IPS DF 19.7 (cell line): ENCODE data around the gene MYL4.
"Not testable (repeated sequence)": the region's sequence is repeated elsewhere in the genome, so short reads cannot be mapped to it uniquely, and the experiment has no call there.

Experiments used
- DNase-seq: peaks from one replicate; pipeline ENCODE4 v3.0.0-alpha.2; 2013; ENCODE audit warnings: low read depth, low spot score

The MYL4 gene

DNA sequence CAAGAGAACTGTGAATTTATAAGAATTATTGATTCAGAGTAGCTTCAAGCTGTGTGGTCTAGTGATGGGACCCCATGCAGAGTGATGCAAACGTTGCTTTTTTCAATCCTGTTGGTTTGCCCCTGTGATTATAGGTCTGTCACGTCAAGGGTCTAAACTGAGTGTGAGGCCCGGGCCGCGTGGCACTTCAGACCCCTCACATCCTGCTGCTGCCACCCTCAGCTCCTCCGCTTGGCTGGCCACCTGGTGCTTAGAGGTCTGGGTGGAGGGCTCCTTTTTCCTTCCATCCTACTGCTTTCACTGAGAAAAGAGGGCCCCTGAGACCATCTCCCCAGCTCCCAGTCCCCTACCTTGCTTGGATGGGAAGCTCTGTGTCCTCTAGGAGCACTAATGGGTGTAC is 12.0 kb downstream of the MYL4 start:
- no peak for DNase-seq

DNA sequence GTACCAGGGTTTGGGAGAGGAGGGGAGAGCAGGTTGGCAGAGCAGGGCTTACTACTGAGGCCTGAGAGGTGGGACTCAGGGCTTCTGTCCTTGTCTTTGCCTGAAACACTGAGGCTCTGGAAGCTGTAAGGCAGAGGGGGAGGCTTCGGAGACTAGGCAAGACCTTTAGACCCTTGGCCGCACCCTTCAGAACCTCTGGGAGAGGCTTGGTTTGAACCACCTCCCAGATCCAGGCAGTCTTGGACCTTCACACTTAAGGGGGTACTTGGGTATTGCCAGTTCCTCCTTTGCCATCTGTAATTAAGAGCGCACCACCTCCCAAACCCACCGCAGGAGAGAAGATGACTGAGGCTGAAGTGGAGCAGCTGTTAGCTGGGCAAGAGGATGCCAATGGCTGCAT is 12.9 kb downstream of the MYL4 start:
- DNase-seq: no peak

DNA sequence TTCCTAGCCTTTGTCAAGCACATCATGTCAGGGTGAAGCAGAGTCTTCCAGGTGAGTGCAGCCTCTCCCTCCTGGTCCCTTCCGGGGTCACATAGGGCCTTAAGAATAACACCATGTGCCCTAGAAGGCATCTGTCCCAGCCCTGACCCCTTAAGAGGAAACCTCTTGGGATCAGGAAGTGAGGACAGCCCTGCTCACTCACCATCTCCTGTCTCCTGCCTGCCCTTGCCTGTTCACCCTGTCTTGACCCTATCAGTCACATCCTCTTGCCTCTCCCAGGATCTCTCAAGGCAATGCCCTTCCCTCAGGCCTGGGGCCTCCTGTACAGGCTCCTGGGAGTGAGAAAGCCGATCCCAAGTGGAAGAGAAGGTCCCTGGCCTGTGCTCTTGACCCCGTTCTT is 13.9 kb downstream of the MYL4 start:
- DNase-seq: no peak

DNA sequence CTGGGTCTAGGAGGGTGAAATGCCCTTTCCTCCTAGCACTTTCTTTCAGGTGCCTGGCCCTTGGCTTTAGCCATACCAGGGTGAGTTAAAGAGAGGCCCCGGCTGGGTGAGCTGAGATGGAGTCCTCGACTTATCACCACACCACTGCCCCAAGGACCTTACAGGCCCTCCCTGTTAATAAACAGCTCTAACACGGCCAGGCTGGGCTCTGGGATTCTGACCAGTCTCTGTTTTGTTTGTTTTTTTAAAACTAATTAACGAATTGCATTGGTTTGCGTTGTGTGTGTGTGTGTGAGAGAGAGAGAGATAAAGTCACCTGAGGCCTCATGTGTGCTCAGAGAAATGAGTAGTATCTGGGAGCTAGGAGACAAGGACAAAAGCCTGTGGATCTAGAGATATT is 14.3 kb downstream of the MYL4 start:
- no peak for DNase-seq

DNA sequence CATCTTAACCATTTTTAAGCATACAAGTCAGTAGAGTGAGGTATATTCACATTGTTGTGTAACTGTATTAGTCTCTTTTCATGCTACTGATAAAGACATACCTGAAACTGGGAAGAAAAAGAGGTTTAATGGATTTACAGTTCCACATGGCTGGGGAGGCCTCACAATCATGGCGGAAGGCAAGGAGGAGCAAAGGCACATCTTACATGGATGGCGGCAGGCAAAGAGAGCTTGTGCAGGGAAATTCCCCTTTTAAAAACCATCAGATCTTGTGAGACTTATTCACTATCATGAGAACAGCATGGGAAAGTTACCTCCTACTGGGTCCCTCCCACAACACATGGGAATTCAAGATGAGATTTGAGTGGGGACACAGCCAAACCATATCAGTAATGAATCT is 14.9 kb downstream of the MYL4 start:
- not testable (repeated sequence) for DNase-seq

DNA sequence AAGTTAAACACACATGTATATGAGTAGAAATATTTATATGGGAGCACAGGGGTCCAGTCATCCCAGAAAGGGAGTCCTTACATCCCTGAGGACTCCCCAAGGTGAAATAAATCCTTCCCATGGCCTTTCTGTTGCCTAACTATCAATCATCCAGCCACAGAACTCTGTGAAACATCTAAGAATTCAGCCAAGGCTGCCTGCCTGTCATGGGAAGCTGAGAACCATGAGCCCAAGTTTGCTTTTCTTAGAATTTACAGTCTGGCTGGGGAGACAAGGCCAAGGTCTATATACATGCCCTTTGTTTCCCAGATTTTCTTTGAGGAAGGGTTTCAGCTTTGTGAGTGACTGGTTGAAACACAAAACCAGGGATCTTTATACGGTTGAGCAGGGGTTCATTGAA is 15.8 kb downstream of the MYL4 start:
- DNase-seq: no peak

DNA sequence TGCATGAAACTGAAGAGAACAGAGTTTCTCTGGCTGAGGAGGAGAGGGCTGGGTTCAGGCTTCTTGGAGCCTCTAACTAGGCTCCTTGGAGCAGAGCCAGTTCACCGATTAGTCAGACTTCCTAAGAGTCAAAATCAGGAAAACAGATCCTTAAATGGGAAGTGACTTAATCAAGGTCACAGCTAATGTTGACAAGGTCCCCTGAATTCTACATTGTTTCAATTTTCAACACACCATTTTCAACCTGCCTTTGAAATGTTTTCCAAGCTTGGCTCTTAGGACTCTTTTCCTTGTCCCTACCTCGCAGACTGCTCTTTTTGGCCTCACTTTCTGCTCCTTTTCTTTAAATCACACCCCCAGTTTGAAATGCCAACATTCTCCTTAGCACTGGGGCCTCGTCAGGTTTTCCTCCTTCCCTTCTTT is 16.3 kb downstream of the MYL4 start:
- DNase-seq: no peak

DNA sequence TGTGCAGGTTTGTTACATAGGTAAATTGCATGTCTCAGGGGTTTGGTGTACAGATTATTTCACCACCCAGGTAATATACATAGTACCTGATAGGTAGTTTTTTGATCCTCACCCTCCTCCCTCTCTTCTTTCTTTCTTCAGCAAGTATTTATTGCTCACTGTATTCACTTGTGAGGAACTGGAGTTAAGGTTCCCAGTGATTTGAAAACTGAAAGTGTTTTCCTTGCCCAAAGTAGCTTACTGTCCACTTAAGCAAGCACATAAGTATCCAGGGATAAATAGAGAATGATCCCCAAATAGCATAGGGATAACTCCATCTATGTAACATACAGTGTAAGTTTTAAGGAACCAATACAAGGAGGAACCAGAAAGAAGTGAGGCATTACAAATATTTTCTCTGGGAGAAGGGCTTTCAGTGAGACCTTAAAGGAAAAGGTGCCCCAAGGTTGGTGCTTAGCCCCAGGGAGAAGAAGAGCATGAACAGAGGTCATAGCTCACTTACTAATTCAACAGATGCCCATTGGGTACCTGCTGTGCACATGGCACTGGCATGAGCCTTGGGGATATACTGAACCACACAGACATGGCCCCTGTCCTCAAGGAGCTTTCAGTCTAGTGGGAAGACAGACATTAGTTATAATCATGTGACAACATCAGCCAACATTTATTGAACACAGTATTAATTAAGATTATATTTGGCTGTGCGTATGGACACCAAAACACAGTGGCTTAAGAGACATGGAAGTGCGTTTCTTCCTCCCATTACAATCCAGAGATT is 17.0 kb downstream of the MYL4 start:
- no peak for DNase-seq

DNA sequence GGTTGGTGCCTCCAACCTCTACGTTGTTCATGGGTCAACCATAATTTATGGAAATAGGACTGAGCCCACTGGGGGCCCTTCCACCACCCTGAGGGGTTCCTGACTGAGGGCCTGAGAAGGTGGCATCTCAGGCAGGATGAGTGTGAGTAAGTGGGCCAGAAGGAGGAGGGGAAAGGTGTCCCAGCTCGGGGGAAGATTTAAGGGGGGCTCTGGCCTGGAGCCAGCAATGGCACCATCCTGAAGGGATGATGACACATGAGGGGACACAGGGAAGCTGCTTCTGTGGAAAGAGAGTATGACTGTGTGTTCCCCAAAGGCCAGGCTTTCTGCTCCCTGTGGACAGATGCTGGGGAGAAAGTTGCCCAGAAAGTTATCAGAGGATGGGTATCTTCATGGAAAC is 18.7 kb downstream of the MYL4 start:
- DNase-seq: no peak

DNA sequence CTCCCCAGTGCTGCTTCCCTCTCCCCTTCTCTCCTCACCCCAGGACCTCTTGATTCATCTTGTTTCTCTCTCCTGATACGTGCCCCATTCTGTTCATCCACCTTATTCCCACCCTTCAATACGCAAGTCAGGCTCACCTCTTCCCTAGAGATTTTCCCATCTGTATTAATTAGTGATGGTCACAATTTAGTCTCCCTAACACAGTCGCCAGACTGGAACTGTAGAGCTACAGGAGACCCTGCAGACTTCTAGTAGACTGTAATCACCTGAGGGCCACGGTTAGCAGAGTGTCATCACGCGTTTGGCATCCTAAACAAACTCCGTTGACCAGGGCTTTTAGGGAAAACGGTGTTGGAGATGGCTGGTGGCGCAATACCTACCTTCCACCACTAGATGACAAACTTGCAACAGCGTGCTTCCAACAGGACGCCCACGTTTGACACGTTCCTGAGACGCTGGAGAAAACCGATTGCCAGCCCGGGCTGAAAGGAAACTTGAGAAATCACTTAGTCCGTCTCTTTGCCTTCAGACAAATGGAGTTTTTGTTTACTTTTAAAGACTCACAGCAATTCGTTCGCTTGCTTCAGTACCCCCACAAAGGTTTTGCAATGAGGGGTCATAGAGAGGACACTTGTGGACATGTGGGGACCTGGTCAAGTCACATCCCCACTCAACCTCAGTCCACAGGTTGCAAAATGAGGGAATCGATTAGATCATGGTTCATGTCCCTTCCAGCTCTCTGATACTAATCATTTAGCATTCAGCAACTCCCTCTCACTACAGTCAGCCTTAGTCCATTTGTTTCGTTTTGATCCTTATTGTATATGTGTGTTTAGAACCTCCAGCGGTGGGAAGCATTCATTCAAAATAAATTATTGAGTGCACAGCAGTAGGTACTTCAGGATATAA is 20.6 kb downstream of the MYL4 start:
- peak; percentile 83 for DNase-seq

DNA sequence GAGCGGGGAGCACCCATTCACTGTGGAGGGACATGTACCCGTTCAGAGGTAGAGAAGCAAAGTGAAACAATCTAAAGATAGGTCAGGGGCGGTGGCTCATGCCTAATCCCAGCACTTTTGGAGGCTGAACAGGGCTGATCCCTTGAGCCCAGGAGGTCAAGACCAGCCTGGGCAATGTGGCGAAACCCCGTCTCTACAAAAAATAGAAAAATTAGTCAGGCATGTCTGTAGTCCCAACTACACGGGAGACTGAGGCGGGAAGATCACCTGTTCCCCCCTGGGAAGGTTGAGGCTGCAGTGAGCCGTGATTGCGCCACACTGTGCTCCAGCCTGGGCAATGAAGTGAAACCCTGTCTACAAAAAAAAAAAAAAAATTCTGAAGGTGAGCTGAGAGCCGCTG is 21.7 kb downstream of the MYL4 start:
- no peak for DNase-seq

DNA sequence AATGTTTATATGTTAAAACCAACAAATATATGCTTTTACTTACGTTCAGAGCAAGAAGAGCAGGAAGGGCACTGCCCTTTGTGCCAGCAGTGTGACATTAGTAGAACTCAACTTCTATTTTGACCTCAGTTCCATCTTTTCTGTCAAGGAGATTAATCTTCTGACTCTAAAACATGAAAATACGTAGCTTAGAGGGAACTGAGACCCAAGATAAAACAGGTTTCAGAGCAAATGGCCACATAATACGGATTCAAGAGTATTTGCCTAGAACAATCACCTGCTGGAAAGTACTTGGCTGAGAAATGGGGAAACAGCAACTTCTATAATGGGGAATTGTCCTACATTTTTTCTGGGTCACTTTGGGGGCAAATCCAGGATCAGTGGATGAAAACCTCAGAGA is 22.2 kb downstream of the MYL4 start:
- no peak for DNase-seq

DNA sequence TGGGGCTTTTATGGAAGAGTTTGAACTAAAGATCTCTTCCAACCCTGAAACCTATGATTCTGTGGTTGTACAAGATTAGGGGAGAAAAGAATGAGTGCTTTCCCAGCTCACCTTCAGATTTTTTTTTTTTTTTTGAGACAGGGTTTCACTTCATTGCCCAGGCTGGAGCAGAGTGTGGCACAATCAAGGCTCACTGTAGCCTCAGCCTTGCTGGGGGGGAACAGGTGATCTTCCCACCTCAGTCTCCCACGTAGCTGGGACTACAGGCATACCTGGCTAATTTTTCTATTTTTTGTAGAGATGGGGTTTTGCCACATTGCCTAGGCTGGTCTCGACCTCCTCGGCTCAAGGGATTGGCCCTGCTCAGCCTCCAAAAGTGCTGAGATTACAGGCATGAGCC is 22.7 kb downstream of the MYL4 start:
- no peak for DNase-seq

DNA sequence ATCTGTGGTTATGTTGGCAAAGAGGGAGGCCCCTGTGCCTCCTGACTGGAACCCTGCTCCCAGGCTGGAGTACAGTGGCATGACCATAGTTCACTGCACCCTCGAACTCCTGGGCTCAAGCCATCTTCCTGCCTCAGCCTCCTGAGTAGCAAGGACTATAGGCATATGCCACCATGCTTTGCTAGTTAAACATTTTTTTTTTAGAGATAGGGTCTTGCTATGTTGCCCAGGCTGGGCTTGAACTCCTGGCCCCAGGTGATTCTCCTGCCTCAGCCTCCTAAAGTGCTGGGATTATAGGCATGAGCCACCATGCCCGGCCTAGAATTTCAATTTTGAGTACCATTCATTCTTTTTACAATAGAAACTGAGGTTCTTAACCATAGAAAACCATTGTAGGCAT is 23.3 kb downstream of the MYL4 start:
- no peak for DNase-seq

DNA sequence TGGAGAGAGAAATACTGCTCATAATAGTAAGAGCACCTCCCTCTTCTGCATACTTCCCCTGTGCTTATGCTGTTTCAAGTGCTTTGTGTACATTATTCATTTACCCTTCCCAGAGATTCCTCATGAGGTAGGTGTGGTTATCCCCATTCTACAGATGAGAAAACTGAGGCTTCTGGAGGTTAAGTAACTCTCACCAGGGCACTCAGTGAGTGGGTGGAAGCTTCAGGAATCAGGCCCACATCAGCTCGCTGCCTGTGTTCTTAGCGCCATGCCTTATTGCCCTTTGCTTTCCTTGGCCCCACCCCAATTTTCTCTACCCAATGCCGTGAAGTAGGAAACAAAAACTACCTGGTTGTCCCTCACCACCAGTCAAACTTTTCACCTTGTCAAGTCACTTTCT is 26.4 kb downstream of the MYL4 start:
- no peak for DNase-seq

DNA sequence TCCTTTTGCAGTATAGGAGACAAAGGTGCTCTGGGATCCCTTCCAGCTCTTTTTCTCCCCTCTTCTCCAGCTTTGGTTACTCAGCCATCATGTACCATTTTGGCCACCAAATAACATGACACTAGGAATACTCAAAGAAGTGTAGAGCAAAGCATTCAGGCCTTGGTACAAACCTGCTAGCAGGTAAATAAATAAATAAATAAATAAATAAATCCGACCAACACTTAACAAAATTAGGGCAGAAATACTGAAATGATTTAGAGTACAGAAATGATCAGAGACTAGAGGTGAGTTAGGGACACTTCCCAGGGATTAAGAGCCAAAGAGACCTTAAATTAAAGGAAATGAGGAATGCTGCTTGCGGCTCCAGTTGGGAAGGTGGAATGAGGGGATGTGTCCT is 26.8 kb downstream of the MYL4 start:
- DNase-seq: no peak

DNA sequence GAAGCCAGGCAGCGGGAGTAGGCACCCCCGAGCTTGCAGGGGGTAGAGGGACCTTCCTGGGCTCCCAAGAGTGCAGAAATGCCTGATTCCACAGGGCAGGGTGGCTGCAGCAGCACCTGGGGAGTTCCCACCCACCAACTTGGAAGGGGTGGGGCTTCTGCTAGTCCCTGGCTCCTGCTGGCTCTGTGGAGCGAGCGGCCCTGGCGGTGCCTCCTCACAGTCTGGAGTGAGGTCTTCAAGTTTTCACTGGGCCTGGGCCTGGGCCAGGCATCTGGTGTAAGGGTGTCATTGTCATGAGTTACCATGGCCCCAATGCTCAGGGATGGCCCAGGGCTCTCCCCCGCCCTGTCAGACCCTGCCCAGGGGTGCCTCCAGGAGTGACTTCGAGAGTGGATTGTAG is 28.7 kb downstream of the MYL4 start:
- no peak for DNase-seq

DNA sequence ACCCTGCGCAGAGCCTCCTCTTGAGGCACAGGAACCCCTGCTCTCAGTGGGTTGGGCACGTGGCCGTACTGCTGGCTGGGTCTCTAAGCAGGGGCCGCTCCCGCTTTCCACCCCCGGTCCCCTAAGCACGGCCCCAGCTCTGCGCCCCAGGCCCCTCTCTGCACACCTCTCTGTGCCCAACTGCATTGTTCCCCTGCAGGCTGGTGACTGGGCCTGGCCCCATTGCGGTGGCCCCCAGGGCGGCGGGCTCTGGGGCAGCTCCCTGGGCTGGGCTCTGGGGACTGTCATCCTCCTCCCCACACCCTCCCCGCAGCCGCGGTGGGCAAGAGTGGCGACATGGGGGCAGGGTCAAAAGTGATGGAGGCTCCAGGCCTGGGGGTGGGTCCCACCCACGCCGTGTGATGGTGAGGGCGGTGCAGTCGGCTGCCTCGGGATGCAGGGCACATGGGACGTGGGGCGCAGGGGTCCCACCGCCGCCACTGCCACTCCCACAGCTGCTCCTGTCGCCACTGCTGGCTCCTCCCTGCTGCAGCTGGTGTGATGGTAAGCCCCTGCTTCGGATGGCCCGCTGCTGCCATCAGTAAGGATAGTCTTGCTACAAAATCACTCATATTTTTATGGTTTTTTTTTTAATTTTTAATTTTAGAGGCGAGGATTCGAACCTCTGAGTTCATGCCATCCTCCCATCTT is 29.3 kb downstream of the MYL4 start:
- no peak for DNase-seq

DNA sequence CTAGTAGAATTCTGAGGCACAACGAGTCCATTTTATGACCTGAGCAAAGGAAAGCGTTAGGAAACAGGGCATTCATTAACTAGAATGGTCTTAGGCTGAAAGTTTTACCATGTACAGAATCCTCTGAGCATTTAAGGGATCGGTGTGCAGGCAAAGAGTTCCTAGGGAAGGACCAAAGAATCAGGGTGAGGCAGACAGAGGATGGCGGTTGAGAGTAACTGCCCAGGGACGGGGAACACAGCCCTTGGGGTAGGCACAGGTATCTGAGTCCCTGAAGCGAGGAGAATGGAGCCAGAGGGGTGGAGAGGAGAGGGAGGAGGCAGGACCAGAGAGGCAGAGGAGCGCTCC is 30.4 kb downstream of the MYL4 start:
- no peak for DNase-seq

DNA sequence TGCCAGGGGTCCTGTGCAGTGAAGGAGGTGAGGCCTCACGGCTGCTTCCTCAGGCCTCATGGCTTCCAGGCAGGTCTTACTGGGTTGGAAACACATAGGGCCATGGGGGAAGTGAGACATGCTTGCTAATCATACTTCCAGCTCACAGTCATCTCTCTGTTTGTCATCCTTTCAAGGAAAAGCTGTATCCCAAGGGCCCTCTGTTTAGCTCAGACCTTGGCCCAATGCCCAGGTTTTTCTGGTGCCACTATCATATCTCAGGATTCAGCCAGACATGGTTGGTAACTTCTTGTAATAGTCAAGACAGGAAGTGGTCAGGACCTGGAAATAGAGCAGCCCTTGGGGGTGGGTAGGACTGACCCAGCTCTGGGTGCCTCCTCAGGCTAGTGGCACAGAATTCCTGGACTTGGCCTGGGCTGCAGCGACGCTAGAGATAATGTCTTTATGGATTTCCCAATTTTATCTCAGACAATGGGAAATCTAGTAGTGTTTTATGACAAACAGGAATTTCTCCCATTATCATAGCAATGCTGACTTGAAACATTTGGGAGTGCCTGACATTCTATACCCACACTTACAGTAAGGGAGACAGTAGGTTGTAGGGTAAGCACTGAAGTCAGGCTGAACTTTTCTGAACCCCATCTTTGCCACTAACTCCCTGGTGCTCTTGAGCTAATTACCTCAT is 31.0 kb downstream of the MYL4 start:
- no peak for DNase-seq

DNA sequence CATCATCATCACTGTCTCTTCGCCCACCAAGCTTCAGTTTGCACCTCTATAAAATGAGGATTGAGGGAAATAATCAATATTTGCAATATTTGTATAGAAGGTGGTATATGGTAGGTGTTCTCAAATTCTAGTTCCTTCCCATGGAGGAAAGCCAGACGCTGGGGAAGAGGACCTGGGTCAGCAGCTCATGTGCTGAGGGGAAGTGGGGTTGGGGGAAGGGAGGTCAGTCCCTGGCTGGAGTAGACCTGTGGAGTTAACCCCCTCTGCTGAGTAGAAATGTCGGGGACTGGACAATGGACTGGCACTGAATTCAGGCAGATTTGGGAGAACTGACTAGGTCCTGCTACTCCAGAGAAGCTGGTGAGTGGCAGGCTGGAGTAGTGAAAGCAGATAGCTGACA is 31.7 kb downstream of the MYL4 start:
- DNase-seq: no peak

DNA sequence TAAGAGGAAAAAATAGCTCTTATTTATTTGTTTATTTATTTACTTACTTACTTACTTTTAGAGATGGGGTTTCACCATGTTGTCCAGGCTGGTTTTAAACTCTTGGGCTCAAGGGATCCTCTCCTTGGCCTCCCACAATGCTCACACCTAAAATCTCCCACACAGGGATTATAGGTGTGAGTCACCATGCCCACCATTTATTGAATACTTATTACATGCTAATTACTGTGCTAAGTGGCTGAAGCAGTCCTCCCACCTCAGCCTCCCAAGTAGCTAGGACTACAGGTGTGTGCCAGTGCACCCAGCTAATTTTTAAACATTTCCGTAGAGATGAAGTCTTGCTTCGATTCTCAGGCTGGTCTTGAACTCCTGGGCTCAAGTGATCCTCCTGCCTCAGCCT is 33.5 kb downstream of the MYL4 start:
- no peak for DNase-seq
